ENCODE data around the gene FAM229B.

DNA sequence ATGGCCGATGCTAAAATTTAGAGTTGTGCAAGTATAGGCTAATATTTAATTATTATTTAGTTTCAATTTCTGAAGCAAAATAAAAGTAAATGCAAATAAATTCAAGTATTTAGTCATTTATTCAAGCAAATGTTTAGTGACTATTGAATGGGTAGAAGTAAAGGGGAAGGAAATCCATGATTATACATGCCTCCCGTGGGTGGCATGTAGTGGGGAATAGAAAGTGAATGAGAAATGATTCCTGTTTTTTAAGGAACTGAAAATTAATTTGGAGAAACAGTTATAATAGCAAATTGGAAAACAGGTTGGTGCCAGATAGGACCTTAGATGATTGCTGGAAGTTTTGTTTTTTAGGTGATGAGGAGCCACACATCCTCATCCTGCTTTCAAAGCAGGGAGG is 35.4 kb downstream of the FAM229B start:
- TF ChIP-seq, protein P1, sequence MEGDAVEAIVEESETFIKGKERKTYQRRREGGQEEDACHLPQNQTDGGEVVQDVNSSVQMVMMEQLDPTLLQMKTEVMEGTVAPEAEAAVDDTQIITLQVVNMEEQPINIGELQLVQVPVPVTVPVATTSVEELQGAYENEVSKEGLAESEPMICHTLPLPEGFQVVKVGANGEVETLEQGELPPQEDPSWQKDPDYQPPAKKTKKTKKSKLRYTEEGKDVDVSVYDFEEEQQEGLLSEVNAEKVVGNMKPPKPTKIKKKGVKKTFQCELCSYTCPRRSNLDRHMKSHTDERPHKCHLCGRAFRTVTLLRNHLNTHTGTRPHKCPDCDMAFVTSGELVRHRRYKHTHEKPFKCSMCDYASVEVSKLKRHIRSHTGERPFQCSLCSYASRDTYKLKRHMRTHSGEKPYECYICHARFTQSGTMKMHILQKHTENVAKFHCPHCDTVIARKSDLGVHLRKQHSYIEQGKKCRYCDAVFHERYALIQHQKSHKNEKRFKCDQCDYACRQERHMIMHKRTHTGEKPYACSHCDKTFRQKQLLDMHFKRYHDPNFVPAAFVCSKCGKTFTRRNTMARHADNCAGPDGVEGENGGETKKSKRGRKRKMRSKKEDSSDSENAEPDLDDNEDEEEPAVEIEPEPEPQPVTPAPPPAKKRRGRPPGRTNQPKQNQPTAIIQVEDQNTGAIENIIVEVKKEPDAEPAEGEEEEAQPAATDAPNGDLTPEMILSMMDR (IDR thresholded peaks at IDR 0.05) = no peak
- no peak for TF ChIP-seq POLR2A (IDR thresholded peaks at IDR 0.05)
